ENCODE measurements around the gene PSMC5. TPM values are rescaled to one million over a fixed set of nuclear protein-coding genes. Genes with fewer than 3 reads are reported as not detected.
"Not testable (repeated sequence)": the region's sequence is repeated elsewhere in the genome, so short reads cannot be mapped to it uniquely, and the experiment has no call there.

Gene PSMC5
- polyA plus RNA-seq (ENCODE audit: insufficient read length in 4 of 4), result 100 to 1,000 TPM; 179 to 189 (median 184) TPM

- peak; percentile 93 to 96 (median 95) for DNase-seq (ENCODE audit: low read depth in 4 of 4, low spot score in 3 of 4)
Observed at GRCh38 chr17:63827002-63827800, at the start of gene PSMC5, which contains the start of gene FTSJ3. PSMC5 (plus strand) TSS chr17:63827431; CDS start chr17:63827491, 60 bp downstream. FTSJ3 (minus strand) TSS chr17:63827663; CDS start chr17:63826902, 761 bp downstream.

GRCh38 chr17:63780507-63780906 lies 46.7 kb upstream of the PSMC5 start:
- DNase-seq (ENCODE audit: low read depth in 4 of 4, low spot score in 3 of 4), result no peak

GRCh38 chr17:63780928-63781327 lies 46.3 kb upstream of the PSMC5 start:
- no peak for DNase-seq (ENCODE audit: low read depth in 4 of 4, low spot score in 3 of 4)

GRCh38 chr17:63783522-63783921 lies 43.7 kb upstream of the PSMC5 start:
- no peak for DNase-seq (ENCODE audit: low read depth in 4 of 4, low spot score in 3 of 4)

- DNase-seq (ENCODE audit: low read depth in 4 of 4, low spot score in 3 of 4), result no peak
Observed at GRCh38 chr17:63785556-63785955, 41.7 kb upstream of the PSMC5 start.

- no peak for DNase-seq (ENCODE audit: low read depth in 4 of 4, low spot score in 3 of 4)
Observed at GRCh38 chr17:63786117-63786516, 41.1 kb upstream of the PSMC5 start.

- DNase-seq (ENCODE audit: low read depth in 4 of 4, low spot score in 3 of 4), result no peak
Observed at GRCh38 chr17:63786971-63787711, 40.1 kb upstream of the PSMC5 start.

- no peak for DNase-seq (ENCODE audit: low read depth in 4 of 4, low spot score in 3 of 4)
Observed at GRCh38 chr17:63790057-63790456, 37.2 kb upstream of the PSMC5 start.

- no peak for DNase-seq (ENCODE audit: low read depth in 4 of 4, low spot score in 3 of 4)
Observed at GRCh38 chr17:63792055-63792729, 35.0 kb upstream of the PSMC5 start.

GRCh38 chr17:63796375-63796774 lies 30.9 kb upstream of the PSMC5 start:
- not testable (repeated sequence) for DNase-seq (ENCODE audit: low read depth in 4 of 4, low spot score in 3 of 4)

- no peak for DNase-seq (ENCODE audit: low read depth in 4 of 4, low spot score in 3 of 4)
Observed at GRCh38 chr17:63798572-63799106, 28.6 kb upstream of the PSMC5 start.

GRCh38 chr17:63800783-63801182 lies 26.4 kb upstream of the PSMC5 start:
- no peak for DNase-seq (ENCODE audit: low read depth in 4 of 4, low spot score in 3 of 4)

- no peak for DNase-seq (ENCODE audit: low read depth in 4 of 4, low spot score in 3 of 4)
Observed at GRCh38 chr17:63804328-63804727, 22.9 kb upstream of the PSMC5 start.

GRCh38 chr17:63805591-63805990 lies 21.6 kb upstream of the PSMC5 start:
- DNase-seq (ENCODE audit: low read depth in 4 of 4, low spot score in 3 of 4), result no peak

- DNase-seq (ENCODE audit: low read depth in 4 of 4, low spot score in 3 of 4), result no peak
Observed at GRCh38 chr17:63809970-63810369, 17.3 kb upstream of the PSMC5 start.

- DNase-seq (ENCODE audit: low read depth in 4 of 4, low spot score in 3 of 4), result no peak
Observed at GRCh38 chr17:63816123-63816522, 11.1 kb upstream of the PSMC5 start.

GRCh38 chr17:63816669-63817068 lies 10.6 kb upstream of the PSMC5 start:
- no peak for DNase-seq (ENCODE audit: low read depth in 4 of 4, low spot score in 3 of 4)

- DNase-seq (ENCODE audit: low read depth in 4 of 4, low spot score in 3 of 4), result no peak
Observed at GRCh38 chr17:63817736-63818385, 9.4 kb upstream of the PSMC5 start.

GRCh38 chr17:63819131-63819530 lies 8.1 kb upstream of the PSMC5 start:
- no peak for DNase-seq (ENCODE audit: low read depth in 4 of 4, low spot score in 3 of 4)
